Measurements from ENCODE around the gene CHD3.

The CHD3 gene

DNA sequence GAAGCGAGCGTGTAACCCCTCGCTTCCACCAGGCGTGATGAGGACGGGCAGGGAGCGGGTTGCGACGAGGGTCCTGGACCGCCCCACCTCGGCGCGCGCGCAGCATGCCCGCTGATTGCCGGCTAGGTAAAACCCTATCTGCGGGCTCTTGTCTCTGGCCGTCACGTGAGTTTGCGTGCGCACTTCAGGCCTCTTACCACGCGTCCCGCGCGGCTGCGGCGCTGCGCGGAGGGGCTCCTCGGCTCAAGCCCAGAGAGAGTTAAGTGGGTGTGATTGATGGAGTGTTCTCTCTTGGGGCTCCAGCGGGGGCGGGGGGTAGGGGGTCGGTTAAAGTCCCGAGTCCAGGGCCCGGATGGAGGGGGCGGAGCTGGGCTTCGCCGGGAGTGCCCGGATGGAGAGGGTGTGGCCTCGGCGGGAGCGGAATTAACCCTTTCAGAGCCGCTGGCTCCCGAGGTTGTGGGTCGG lies 46.6 kb upstream of the CHD3 start:
- TF ChIP-seq, protein P1, sequence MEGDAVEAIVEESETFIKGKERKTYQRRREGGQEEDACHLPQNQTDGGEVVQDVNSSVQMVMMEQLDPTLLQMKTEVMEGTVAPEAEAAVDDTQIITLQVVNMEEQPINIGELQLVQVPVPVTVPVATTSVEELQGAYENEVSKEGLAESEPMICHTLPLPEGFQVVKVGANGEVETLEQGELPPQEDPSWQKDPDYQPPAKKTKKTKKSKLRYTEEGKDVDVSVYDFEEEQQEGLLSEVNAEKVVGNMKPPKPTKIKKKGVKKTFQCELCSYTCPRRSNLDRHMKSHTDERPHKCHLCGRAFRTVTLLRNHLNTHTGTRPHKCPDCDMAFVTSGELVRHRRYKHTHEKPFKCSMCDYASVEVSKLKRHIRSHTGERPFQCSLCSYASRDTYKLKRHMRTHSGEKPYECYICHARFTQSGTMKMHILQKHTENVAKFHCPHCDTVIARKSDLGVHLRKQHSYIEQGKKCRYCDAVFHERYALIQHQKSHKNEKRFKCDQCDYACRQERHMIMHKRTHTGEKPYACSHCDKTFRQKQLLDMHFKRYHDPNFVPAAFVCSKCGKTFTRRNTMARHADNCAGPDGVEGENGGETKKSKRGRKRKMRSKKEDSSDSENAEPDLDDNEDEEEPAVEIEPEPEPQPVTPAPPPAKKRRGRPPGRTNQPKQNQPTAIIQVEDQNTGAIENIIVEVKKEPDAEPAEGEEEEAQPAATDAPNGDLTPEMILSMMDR (IDR thresholded peaks at IDR 0.05; ENCODE audit: low read depth, low read length) = no peak
- peak; percentile 90 to 94 for DNase-seq (ENCODE audit: low read depth in 2 of 2)
- H3K4me3 ChIP-seq (replicated peaks in 1 of 2; ENCODE audit: low read depth in 2 of 2, low read length in 2 of 2) = peak overlapping the region; percentile 74

- peak overlapping the region; percentile 74 for H3K4me3 ChIP-seq (replicated peaks in 1 of 2; ENCODE audit: low read depth in 2 of 2, low read length in 2 of 2)
- TF ChIP-seq, protein P1 (IDR thresholded peaks at IDR 0.05; ENCODE audit: low read depth, low read length) = no peak
- peak; percentile 93 to 97 for DNase-seq (ENCODE audit: low read depth in 2 of 2)
Observed at GRCh38 chr17:7842380-7843256, 46.0 kb upstream of the CHD3 start.

- TF ChIP-seq, protein P1 (IDR thresholded peaks at IDR 0.05; ENCODE audit: low read depth, low read length) = no peak
- peak overlapping the region; percentile 74 for H3K4me3 ChIP-seq (replicated peaks in 1 of 2; ENCODE audit: low read depth in 2 of 2, low read length in 2 of 2)
- no peak for DNase-seq (ENCODE audit: low read depth in 2 of 2)
Observed at GRCh38 chr17:7843257-7843535, 45.4 kb upstream of the CHD3 start.

- H3K4me3 ChIP-seq (replicated peaks in 1 of 2; ENCODE audit: low read depth in 2 of 2, low read length in 2 of 2) = peak overlapping the region; percentile 74
- TF ChIP-seq, protein P1 (IDR thresholded peaks at IDR 0.05; ENCODE audit: low read depth, low read length) = no peak
- DNase-seq (ENCODE audit: low read depth in 2 of 2) = peak; percentile 91 to 93
Observed at GRCh38 chr17:7843536-7844291, 44.9 kb upstream of the CHD3 start.

GRCh38 chr17:7844292-7845154 lies 44.1 kb upstream of the CHD3 start:
- TF ChIP-seq, protein P1 (IDR thresholded peaks at IDR 0.05; ENCODE audit: low read depth, low read length) = no peak
- DNase-seq (ENCODE audit: low read depth in 2 of 2) = peak; percentile 97
- peak overlapping the region; percentile 74 for H3K4me3 ChIP-seq (replicated peaks in 1 of 2; ENCODE audit: low read depth in 2 of 2, low read length in 2 of 2)

- H3K4me3 ChIP-seq (replicated peaks in 1 of 2; ENCODE audit: low read depth in 2 of 2, low read length in 2 of 2) = peak overlapping the region; percentile 74
- no peak for DNase-seq (ENCODE audit: low read depth in 2 of 2)
- TF ChIP-seq, protein P1 (IDR thresholded peaks at IDR 0.05; ENCODE audit: low read depth, low read length) = no peak
Observed at GRCh38 chr17:7845359-7846062, 43.1 kb upstream of the CHD3 start.
